AG04449 (cell line): Measurements from ENCODE around the gene STAU1.

Experiments used
- CTCF ChIA-PET: fragments of 350-600 bp; formaldehyde crosslinking; extraction: SDS; loops from one replicate; lab custom pipeline; 2021; ENCODE audit warnings: antibody characterized with exemption; lab: Yijun Ruan, JAX
- POLR2A ChIA-PET: fragments of 400-600, 350-600 bp; formaldehyde crosslinking; extraction: SDS; loops from one replicate; lab custom pipeline; 2020; ENCODE audit warnings: antibody characterized with exemption, inconsistent platforms; lab: Yijun Ruan, JAX
- DNase-seq: peaks from one replicate; pipeline ENCODE4 v3.0.0-alpha.2; 2010; ENCODE audit warnings: low read depth, low spot score
- H3K4me3 ChIP-seq: 2 replicates; pipeline ENCODE4 v1.5.1; 2011; ENCODE audit warnings: low read depth, mild to moderate bottlenecking, control low read depth, low read length
- CTCF ChIP-seq: IDR thresholded peaks from one replicate; pipeline ENCODE4 v1.5.1; 2011; ENCODE audit warnings: mild to moderate bottlenecking, moderate library complexity, low read length, control low read depth, inconsistent platforms; ENCODE audit not compliant: insufficient read depth; ENCODE audit errors: missing control alignments

The STAU1 gene

GRCh38 chr20:49149281-49150045, 38.7 kb downstream of the STAU1 start:
- CTCF ChIA-PET: interaction anchor here (1.3 to 2.1 kb wide), 2 partner anchors 16 to 68 kb away, joined by 5 to 10 read pairs; no protein-coding TSS in a partner anchor
- no peak for TF ChIP-seq CTCF
- POLR2A ChIA-PET: no interaction called here
- DNase-seq: no peak
- H3K4me3 ChIP-seq: no peak overlapping the region

GRCh38 chr20:49148601-49149000, 39.5 kb downstream of the STAU1 start:
- no peak for TF ChIP-seq CTCF
- POLR2A ChIA-PET: no interaction called here
- no peak overlapping the region for H3K4me3 ChIP-seq
- CTCF ChIA-PET: interaction anchor here (0.9 to 2.1 kb wide), 4 partner anchors 10 to 69 kb away, joined by 3 to 10 read pairs (median 5); no protein-coding TSS in a partner anchor
- no peak for DNase-seq

GRCh38 chr20:49147296-49147695, 40.8 kb downstream of the STAU1 start:
- CTCF ChIA-PET: interaction anchor here (1.3 to 2.7 kb wide), 4 partner anchors 9 to 70 kb away, joined by 4 to 16 read pairs (median 7); no protein-coding TSS in a partner anchor
- TF ChIP-seq CTCF: no peak
- DNase-seq: no peak
- POLR2A ChIA-PET: no interaction called here
- no peak overlapping the region for H3K4me3 ChIP-seq

GRCh38 chr20:49146442-49147225, 41.5 kb downstream of the STAU1 start:
- no peak for TF ChIP-seq CTCF
- ChIA-PET CTCF (interaction anchor here (1.3 to 2.7 kb wide), 4 partner anchors 9 to 70 kb away, joined by 4 to 16 read pairs (median 7); no protein-coding TSS in a partner anchor), POLR2A (no interaction called here)
- DNase-seq: no peak
- H3K4me3 ChIP-seq: no peak overlapping the region

DNA sequence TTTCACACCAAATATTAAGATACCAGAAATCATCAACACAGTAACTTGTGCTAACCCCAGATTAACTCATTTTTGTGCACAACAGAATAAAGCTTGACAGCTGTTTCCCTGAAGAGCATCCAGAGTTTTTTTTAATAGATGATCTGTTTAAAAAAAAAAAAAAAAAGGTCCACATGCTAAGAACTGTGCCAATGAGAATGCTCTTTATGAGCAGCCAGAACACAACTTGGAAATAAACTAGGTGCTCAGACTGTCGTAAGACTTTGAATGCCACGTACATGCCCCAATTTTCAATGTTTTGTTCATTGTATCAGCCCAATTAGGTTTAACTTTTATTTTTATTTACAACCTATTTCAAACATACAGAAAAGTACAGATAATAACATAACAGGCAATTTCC, 47.3 kb downstream of the STAU1 start:
- CTCF ChIA-PET: interaction anchor here (1.3 to 3.6 kb wide), 2 partner anchors 10 to 76 kb away, joined by 3 to 21 read pairs; no protein-coding TSS in a partner anchor

More for the DNA sequence above, 47.3 kb downstream of the STAU1 start:
- POLR2A ChIA-PET: no interaction called here
- no peak overlapping the region for H3K4me3 ChIP-seq
- no peak for DNase-seq
- no peak for TF ChIP-seq CTCF
